Neural progenitor cell (in vitro differentiated cells): ENCODE results near the gene ANKRD18A. TPM values are rescaled to one million over a fixed set of nuclear protein-coding genes. Genes with fewer than 3 reads are reported as not detected.
"Not testable (repeated sequence)": the region's sequence is repeated elsewhere in the genome, so short reads cannot be mapped to it uniquely, and the experiment has no call there.

Source experiments
- DNase-seq: peaks from one replicate; pipeline ENCODE4 v3.0.0-alpha.2; 2016; ENCODE audit warnings: low spot score
- H2AFZ ChIP-seq: fragments of 200-600 bp; sonication (generic); replicated peaks from 2 replicates; pipeline ENCODE4 v1.6.1; 2016; ENCODE audit warnings: antibody characterized with exemption
- H3F3A ChIP-seq: fragments of 200-600 bp; sonication (generic); 2 replicates; pipeline ENCODE4 v1.6.1; 2016; ENCODE audit warnings: antibody characterized with exemption, low read depth
- H3K27ac ChIP-seq: fragments of 200-600 bp; sonication (generic); 2 replicates; pipeline ENCODE4 v1.5.1; 2016; ENCODE audit warnings: mild to moderate bottlenecking
- H3K27me3 ChIP-seq: fragments of 200-600 bp; sonication (generic); 2 replicates; pipeline ENCODE4 v1.6.1; 2016; ENCODE audit warnings: mild to moderate bottlenecking, moderate library complexity
- H3K36me3 ChIP-seq: fragments of 200-600 bp; sonication (generic); 2 replicates; pipeline ENCODE4 v1.5.1; 2016
- H3K4me1 ChIP-seq: fragments of 200-600 bp; sonication (generic); 2 replicates; pipeline ENCODE4 v1.6.1; 2016; ENCODE audit warnings: mixed run types
- H3K4me2 ChIP-seq: fragments of 200-600 bp; sonication (generic); 2 replicates; pipeline ENCODE4 v1.6.1; 2016
- H3K4me3 ChIP-seq: fragments of 200-600 bp; sonication (generic); 2 replicates; pipeline ENCODE4 v1.5.1; 2016
- H3K79me2 ChIP-seq: fragments of 200-600 bp; sonication (generic); 2 replicates; pipeline ENCODE4 v1.6.1; 2016; ENCODE audit warnings: low read depth
- H3K9ac ChIP-seq: fragments of 200-600 bp; sonication (generic); 2 replicates; pipeline ENCODE4 v1.6.1; 2016
- H3K9me3 ChIP-seq: fragments of 200-600 bp; sonication (generic); 2 replicates; pipeline ENCODE4 v1.5.1; 2016; ENCODE audit warnings: low read depth
- H4K20me1 ChIP-seq: fragments of 200-600 bp; sonication (generic); 2 replicates; pipeline ENCODE4 v1.6.1; 2016; ENCODE audit warnings: low read depth
- H3K27ac Mint-ChIP-seq: 3 replicates; pipeline ENCODE4 v1.8.0; 2021; ENCODE audit warnings: mixed read lengths
- H3K27me3 Mint-ChIP-seq: 2 replicates; pipeline ENCODE4 v1.8.0; 2022; ENCODE audit warnings: low read depth, mild to moderate bottlenecking, inconsistent platforms, moderate library complexity, mixed read lengths; ENCODE audit not compliant: insufficient read depth
- H3K36me3 Mint-ChIP-seq: 3 replicates; pipeline ENCODE4 v1.8.0; 2021; ENCODE audit warnings: mixed read lengths
- H3K4me1 Mint-ChIP-seq: 3 replicates; pipeline ENCODE4 v1.8.0; 2021; ENCODE audit warnings: mixed read lengths
- H3K4me3 Mint-ChIP-seq: 3 replicates; pipeline ENCODE4 v1.8.0; 2021; ENCODE audit warnings: mild to moderate bottlenecking, moderate library complexity, mixed read lengths
- H3K9me3 Mint-ChIP-seq: 3 replicates; pipeline ENCODE4 v1.8.0; 2020; ENCODE audit warnings: mixed read lengths
- total RNA-seq: library from RNA; depleted of rRNA; stranded (reverse); fragments of >200 nt; gene quantifications from 2 replicates; pipeline ENCODE4 v1.2.3, GENCODE V29; 2015; ENCODE audit warnings: low replicate concordance

The ANKRD18A gene
- total RNA-seq, 1 donor from 2014 or later, result 3.0 TPM

DNA sequence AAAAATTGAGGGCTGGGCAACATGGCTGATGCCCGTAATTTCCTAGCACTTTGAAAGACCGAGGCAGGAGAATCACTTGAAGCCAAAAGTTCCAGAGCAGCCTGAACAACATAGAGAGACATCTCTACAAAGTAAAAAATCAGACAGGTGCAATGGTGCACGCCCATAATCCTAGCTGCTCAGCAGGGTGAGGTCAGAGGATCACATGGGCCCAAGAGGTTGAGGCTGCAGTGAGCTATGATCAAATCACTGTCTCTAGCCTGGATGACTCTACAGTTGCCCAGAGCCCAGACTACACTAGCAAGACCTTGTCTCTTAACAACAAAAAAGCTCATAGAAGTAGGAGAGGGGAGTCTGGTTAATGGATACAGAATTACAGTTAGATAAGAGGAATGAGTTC is 40.3 kb downstream of the ANKRD18A start:
- H3K27ac Mint-ChIP-seq, H3K4me2 ChIP-seq, H3K4me1 ChIP-seq, H3K27ac ChIP-seq, H3K4me1 Mint-ChIP-seq, H3K27me3 Mint-ChIP-seq, H2AFZ ChIP-seq, H4K20me1 ChIP-seq, H3K4me3 ChIP-seq, H3F3A ChIP-seq, H3K9me3 ChIP-seq, H3K4me3 Mint-ChIP-seq, H3K9ac ChIP-seq, H3K79me2 ChIP-seq, H3K9me3 Mint-ChIP-seq, H3K36me3 ChIP-seq, H3K27me3 ChIP-seq, DNase-seq, H3K36me3 Mint-ChIP-seq: not testable (repeated sequence)

DNA sequence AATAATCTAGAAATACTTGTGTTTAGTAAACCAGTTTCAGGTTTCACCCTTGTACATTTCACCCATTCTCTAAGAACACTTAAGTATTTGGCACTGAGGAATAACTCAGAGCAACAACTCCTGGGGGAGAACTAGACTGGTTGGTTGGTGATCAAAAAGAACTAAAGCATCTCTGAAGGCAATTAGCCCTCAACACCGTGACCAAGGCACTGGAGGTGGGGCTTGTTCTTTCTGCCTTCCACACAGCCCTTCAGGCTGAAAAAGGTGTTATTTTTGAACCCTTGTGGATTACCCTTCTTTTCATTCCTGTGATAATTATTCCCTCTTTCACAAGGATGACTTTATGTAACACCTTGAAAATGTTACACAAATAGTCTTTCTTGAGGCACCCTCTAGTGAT is 44.2 kb downstream of the ANKRD18A start:
- H3K27me3 ChIP-seq, H3K27ac Mint-ChIP-seq, H3K4me3 Mint-ChIP-seq, H3K9me3 Mint-ChIP-seq, H3K36me3 Mint-ChIP-seq, H3K9ac ChIP-seq, H3K4me1 ChIP-seq, H3K9me3 ChIP-seq, H3K36me3 ChIP-seq, H3K4me3 ChIP-seq, H3K4me1 Mint-ChIP-seq, H3K4me2 ChIP-seq, DNase-seq, H3K27me3 Mint-ChIP-seq, H3F3A ChIP-seq, H3K27ac ChIP-seq, H2AFZ ChIP-seq, H3K79me2 ChIP-seq, H4K20me1 ChIP-seq: not testable (repeated sequence)

DNA sequence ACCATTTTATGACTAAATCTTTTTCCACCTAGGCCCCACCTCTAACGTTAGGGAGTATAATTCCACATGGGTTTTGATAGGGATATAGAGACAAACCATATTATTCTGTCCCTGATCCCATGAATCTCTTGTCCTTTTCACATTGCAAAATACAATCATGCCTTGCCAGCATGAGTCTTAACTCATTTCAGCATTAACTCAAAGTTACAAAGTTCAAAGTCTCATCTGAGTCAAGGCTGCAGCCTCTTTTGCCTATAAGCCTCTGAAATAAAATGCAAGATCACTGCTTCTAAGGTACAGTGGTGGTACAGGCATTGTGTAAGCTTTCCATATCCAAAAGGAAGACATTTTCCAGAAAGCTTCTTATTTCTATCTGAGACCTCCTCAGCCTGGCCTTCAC is 54.3 kb downstream of the ANKRD18A start:
- H3K4me1 ChIP-seq, H3K4me3 ChIP-seq, H3K4me3 Mint-ChIP-seq, H3K36me3 ChIP-seq, H3K4me1 Mint-ChIP-seq, H3K36me3 Mint-ChIP-seq, H3K9ac ChIP-seq, DNase-seq, H3F3A ChIP-seq, H3K9me3 ChIP-seq, H2AFZ ChIP-seq, H3K27me3 ChIP-seq, H4K20me1 ChIP-seq, H3K27ac Mint-ChIP-seq, H3K27me3 Mint-ChIP-seq, H3K9me3 Mint-ChIP-seq, H3K4me2 ChIP-seq, H3K27ac ChIP-seq, H3K79me2 ChIP-seq: not testable (repeated sequence)

DNA sequence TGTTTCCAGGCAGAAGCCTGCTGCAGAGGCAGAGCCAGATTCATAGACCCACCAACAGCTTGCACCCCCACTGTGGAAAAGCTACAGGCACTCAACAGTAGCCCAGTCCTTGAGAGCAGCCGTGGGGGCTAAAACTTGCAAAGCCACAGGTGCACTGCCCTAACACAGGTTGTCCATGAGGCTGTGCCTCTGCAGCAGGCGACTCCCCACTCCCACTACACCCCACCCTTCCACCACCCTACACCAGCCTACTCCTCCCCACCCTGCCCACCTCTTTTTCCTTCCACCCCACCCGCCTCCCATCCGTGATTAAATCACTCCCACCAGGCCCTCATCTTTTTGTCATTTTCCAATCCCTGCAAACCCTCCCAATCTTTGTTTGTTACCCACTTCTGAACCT is 55.2 kb downstream of the ANKRD18A start:
- not testable (repeated sequence) for H3K36me3 Mint-ChIP-seq, H3K4me3 Mint-ChIP-seq, H3K27ac ChIP-seq, H3K9ac ChIP-seq, H4K20me1 ChIP-seq, H3K4me1 ChIP-seq, H3K4me2 ChIP-seq, H3K36me3 ChIP-seq, H3K4me3 ChIP-seq, H3K9me3 ChIP-seq, H3K27ac Mint-ChIP-seq, H2AFZ ChIP-seq, H3K79me2 ChIP-seq, H3K27me3 ChIP-seq, H3K9me3 Mint-ChIP-seq, DNase-seq, H3F3A ChIP-seq, H3K27me3 Mint-ChIP-seq, H3K4me1 Mint-ChIP-seq

DNA sequence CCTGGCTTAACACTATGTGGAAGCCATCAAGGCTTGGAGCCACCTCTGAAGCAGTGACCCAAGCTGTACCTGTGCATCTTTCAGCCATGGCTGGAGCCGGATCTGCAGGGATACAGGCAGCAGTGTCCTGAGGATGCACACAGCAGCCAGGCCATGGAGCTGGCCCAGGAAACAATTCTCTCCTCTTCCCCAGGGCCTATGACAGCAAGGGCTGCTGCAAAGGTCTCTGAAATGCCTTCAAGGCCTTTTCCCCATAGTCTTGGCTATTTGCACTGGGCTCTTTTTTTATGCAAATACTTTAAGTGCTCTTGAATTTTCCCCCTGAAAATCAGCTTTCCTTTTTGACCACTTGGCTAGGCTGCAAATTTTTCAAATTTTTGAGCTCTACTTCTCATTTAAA is 56.5 kb downstream of the ANKRD18A start:
- not testable (repeated sequence) for H3K27ac Mint-ChIP-seq, H3K4me1 Mint-ChIP-seq, H3K9me3 Mint-ChIP-seq

DNA sequence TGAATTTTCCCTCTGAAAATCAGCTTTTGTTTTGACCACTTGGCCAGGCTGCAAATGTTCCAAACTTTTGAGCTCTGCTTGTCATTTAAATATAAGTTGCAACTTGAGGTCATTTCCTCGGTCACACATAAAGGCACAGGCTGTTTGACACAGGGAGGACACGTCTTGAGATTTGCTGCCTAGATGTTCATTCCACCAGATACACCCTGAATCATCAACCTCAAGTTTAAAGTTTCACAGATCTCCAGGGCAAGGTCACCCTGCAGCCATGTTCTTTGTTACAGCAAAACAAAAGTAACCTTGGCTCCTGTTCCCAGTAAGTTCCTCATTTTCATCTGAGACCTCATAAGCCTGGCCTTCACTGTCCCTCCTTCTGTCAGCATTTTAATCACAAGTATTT is 59.3 kb downstream of the ANKRD18A start:
- H3K9me3 Mint-ChIP-seq, H3K27ac Mint-ChIP-seq, H3K27me3 Mint-ChIP-seq, H3K36me3 Mint-ChIP-seq, H3K4me3 Mint-ChIP-seq, H3K27ac ChIP-seq, DNase-seq, H3K27me3 ChIP-seq, H3K4me1 ChIP-seq, H3K79me2 ChIP-seq, H4K20me1 ChIP-seq, H3K9ac ChIP-seq, H2AFZ ChIP-seq, H3K4me1 Mint-ChIP-seq, H3K4me2 ChIP-seq, H3K36me3 ChIP-seq, H3K4me3 ChIP-seq, H3F3A ChIP-seq, H3K9me3 ChIP-seq: not testable (repeated sequence)

More for the DNA sequence above, 56.5 kb downstream of the ANKRD18A start:
- not testable (repeated sequence) for DNase-seq, H3K36me3 Mint-ChIP-seq, H3K79me2 ChIP-seq, H3F3A ChIP-seq, H3K27ac ChIP-seq, H4K20me1 ChIP-seq, H3K9me3 ChIP-seq, H3K36me3 ChIP-seq, H3K4me2 ChIP-seq, H3K4me3 ChIP-seq, H2AFZ ChIP-seq, H3K9ac ChIP-seq, H3K4me3 Mint-ChIP-seq, H3K4me1 ChIP-seq, H3K27me3 ChIP-seq, H3K27me3 Mint-ChIP-seq

DNA sequence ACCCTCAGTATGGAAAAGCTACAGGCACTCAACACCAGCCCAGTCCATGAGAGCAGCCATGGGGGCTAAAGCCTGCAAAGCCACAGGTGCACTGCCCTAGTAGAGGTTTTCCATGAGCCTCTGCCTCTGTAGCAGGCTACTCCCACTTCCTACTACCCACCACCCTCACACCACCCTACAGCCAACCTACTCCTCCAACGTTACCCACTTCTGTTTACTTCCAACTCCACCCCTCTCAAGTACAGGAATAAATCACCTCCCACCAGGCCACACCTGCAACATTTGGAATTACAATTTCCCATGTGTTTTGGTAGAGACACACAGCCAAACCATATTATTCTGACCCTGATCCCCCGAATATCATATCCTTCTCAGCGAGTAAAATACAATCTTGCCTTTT is 61.2 kb downstream of the ANKRD18A start:
- not testable (repeated sequence) for H3K4me1 ChIP-seq, H3K4me3 Mint-ChIP-seq, H3K27me3 Mint-ChIP-seq, H3K9me3 Mint-ChIP-seq, H3K27me3 ChIP-seq, H3K4me1 Mint-ChIP-seq, H3K9ac ChIP-seq, H3K4me2 ChIP-seq, H3K36me3 Mint-ChIP-seq, H3K9me3 ChIP-seq, H3K4me3 ChIP-seq, H4K20me1 ChIP-seq, H3K27ac ChIP-seq, H3K36me3 ChIP-seq, H3F3A ChIP-seq, H3K79me2 ChIP-seq, H3K27ac Mint-ChIP-seq, DNase-seq, H2AFZ ChIP-seq

DNA sequence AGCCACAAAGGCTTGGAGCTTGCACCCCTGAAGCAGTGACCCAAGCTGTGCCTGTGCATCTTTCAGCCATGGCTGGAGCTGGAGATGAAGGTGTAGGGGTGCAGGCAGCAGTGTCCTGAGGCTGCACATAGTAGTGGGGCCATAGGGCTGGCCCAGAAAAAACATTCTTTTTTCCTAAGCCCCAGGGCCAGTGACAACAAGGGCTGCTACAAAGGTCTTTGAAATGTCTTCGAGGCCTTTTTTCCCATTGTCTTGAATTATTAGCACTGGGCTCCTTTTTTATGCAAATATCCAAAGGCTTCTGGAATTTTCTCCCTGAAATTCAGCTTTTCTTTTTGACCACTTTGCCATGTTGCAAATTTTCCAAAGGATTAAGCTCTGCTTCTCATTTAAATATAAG is 62.6 kb downstream of the ANKRD18A start:
- not testable (repeated sequence) for H3K27me3 Mint-ChIP-seq

DNA sequence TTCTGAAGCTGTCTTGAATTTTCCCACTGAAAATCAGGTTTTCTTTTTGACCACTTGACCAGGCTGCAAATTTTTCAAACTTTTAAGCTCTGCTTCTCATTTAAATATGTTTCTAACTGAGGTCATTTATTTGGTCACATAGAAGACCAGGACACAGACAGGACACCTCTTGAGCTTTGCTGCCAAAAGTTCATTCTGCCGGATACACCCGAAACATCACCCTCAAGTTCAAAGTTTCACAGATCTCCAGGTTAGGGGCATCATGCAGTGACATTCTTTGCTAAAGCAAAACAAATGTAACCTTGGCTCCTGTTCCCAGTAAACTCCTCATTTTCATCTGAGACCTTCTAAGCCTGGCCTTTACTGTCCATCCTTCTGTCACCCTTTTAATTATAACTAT is 65.4 kb downstream of the ANKRD18A start:
- H3F3A ChIP-seq, H2AFZ ChIP-seq, H3K4me1 Mint-ChIP-seq, H4K20me1 ChIP-seq, H3K79me2 ChIP-seq, H3K27ac Mint-ChIP-seq, H3K27me3 ChIP-seq, H3K36me3 Mint-ChIP-seq, H3K4me3 Mint-ChIP-seq, H3K36me3 ChIP-seq, H3K4me1 ChIP-seq, H3K9me3 ChIP-seq, H3K9ac ChIP-seq, H3K27ac ChIP-seq, DNase-seq, H3K9me3 Mint-ChIP-seq, H3K4me3 ChIP-seq, H3K27me3 Mint-ChIP-seq, H3K4me2 ChIP-seq: not testable (repeated sequence)

More for the DNA sequence above, 62.6 kb downstream of the ANKRD18A start:
- H3K27ac ChIP-seq, H2AFZ ChIP-seq, H3K79me2 ChIP-seq, H3F3A ChIP-seq, H3K4me1 ChIP-seq, DNase-seq, H3K9me3 ChIP-seq, H3K4me3 ChIP-seq, H3K9ac ChIP-seq, H3K4me1 Mint-ChIP-seq, H3K4me3 Mint-ChIP-seq, H3K27ac Mint-ChIP-seq, H3K9me3 Mint-ChIP-seq, H3K4me2 ChIP-seq, H4K20me1 ChIP-seq, H3K36me3 Mint-ChIP-seq, H3K27me3 ChIP-seq, H3K36me3 ChIP-seq: not testable (repeated sequence)
